A673 (cell line): Measurements from ENCODE around the gene CCDC27. TPM values are rescaled to one million over a fixed set of nuclear protein-coding genes. Genes with fewer than 3 reads are reported as not detected.

Experiments
- BruUV-seq: library from RNA; stranded (reverse); fragments of 400-500 nt; replicated peaks from 2 replicates; lab custom pipeline; 2021; lab: Mats Ljungman, UMichigan
- CTCF ChIA-PET: fragments of 300-600 bp; sonication (Branson Sonifier 250); formaldehyde crosslinking; loops from one replicate; lab custom pipeline; 2022; ENCODE audit warnings: antibody characterized with exemption; lab: Charles Lee
- POLR2A ChIA-PET: fragments of 300-600 bp; sonication (Branson Sonifier 250); formaldehyde crosslinking; loops from one replicate; lab custom pipeline; 2022; ENCODE audit warnings: antibody characterized with exemption; ENCODE audit not compliant: low non-redundant PET; lab: Charles Lee
- DNase-seq: peaks from one replicate; pipeline ENCODE4 v3.0.0-alpha.2; 2015; ENCODE audit warnings: low spot score
- H3K27ac ChIP-seq: fragments of 200-600 bp; sonication (generic); 2 replicates; pipeline ENCODE4 v1.5.1; 2016; ENCODE audit warnings: mixed run types, low read depth, mild to moderate bottlenecking, mixed read lengths, antibody characterized with exemption, low read length; ENCODE audit not compliant: poor library complexity, severe bottlenecking
- H3K27me3 ChIP-seq: fragments of 200-600 bp; sonication (generic); replicated peaks from 2 replicates; pipeline ENCODE4 v1.6.1; 2017; ENCODE audit warnings: mixed run types, low read depth, mild to moderate bottlenecking, mixed read lengths, antibody characterized with exemption, low read length; ENCODE audit not compliant: insufficient read depth, poor library complexity
- H3K36me3 ChIP-seq: fragments of 200-600 bp; sonication (generic); 2 replicates; pipeline ENCODE4 v1.6.1; 2016; ENCODE audit warnings: mixed run types, mild to moderate bottlenecking, mixed read lengths, antibody characterized with exemption, low read length; ENCODE audit not compliant: insufficient read depth, poor library complexity, severe bottlenecking
- H3K4me1 ChIP-seq: fragments of 200-600 bp; sonication (generic); 2 replicates; pipeline ENCODE4 v1.6.1; 2017; ENCODE audit warnings: mixed run types, mild to moderate bottlenecking, mixed read lengths, antibody characterized with exemption, low read length; ENCODE audit not compliant: insufficient read depth, poor library complexity, severe bottlenecking
- H3K4me3 ChIP-seq: fragments of 200-600 bp; sonication (generic); 2 replicates; pipeline ENCODE4 v1.5.1; 2016; ENCODE audit warnings: low read depth, mixed run types, mild to moderate bottlenecking, mixed read lengths, low read length; ENCODE audit not compliant: poor library complexity, severe bottlenecking
- H3K9me3 ChIP-seq: fragments of 200-600 bp; sonication (generic); 2 replicates; pipeline ENCODE4 v1.6.1; 2016; ENCODE audit warnings: mixed run types, low read depth, mild to moderate bottlenecking, mixed read lengths, antibody characterized with exemption, low read length; ENCODE audit not compliant: poor library complexity, severe bottlenecking
- CTCF ChIP-seq: fragments of 300-800, 200-600 bp; sonication (generic); conservative IDR thresholded peaks from 2 replicates; pipeline ENCODE4 v1.5.1; 2017; ENCODE audit warnings: low read depth, mild to moderate bottlenecking, antibody characterized with exemption, low read length, moderate library complexity, mixed read lengths
- EZH2 ChIP-seq: fragments of 200-600 bp; sonication (generic); IDR thresholded peaks from 2 replicates; pipeline ENCODE4 v1.6.1; 2017; ENCODE audit warnings: borderline replicate concordance, low read depth, mild to moderate bottlenecking, mixed read lengths, antibody characterized with exemption, low read length; ENCODE audit not compliant: poor library complexity, severe bottlenecking
- intact Hi-C: fragments of 100-400 bp; cut with micrococcal nuclease; formaldehyde crosslinking; loops from one replicate; pipeline ENCODE4 v1.10.0; 2022; ENCODE audit not compliant: unreplicated experiment
- total RNA-seq: library from RNA; stranded (reverse); gene quantifications from 2 replicates; pipeline ENCODE4 v1.2.3, GENCODE V29; 2021

The CCDC27 gene
- total RNA-seq, 1 experiment from 2014 or later, result not detected

GRCh38 chr1:3729594-3730542 is 22.4 kb upstream of the CCDC27 start:
- H3K4me1 ChIP-seq, result no peaks in the 10 kb centered on the region
- H3K36me3 ChIP-seq, result no peaks in the 10 kb centered on the region
- no peaks in the 10 kb centered on the region for H3K27me3 ChIP-seq
- H3K9me3 ChIP-seq, result no peaks in the 10 kb centered on the region
- intact Hi-C loops, result no loop called here
- TF ChIP-seq EZH2, result no peak
- TF ChIP-seq CTCF, result no peak
- no peak for DNase-seq
- ChIA-PET POLR2A (no interaction called here), CTCF (no interaction called here)
- H3K4me3 ChIP-seq, result no peak overlapping the region
- H3K27ac ChIP-seq, result no peak overlapping the region
- no TSS peak for BruUV-seq

GRCh38 chr1:3730543-3731247 is 21.6 kb upstream of the CCDC27 start:
- Histone ChIP-seq H3K4me3 (no peak overlapping the region), H3K27me3 (no peaks in the 10 kb centered on the region), H3K9me3 (no peaks in the 10 kb centered on the region), H3K36me3 (no peaks in the 10 kb centered on the region), H3K27ac (no peak overlapping the region), H3K4me1 (no peaks in the 10 kb centered on the region)
- intact Hi-C loops, result no loop called here
- POLR2A ChIA-PET, result no interaction called here
- no TSS peak for BruUV-seq
- CTCF ChIA-PET, result no interaction called here
- no peak for DNase-seq
- TF ChIP-seq EZH2, result no peak
- no peak for TF ChIP-seq CTCF

GRCh38 chr1:3731583-3732433 is 20.4 kb upstream of the CCDC27 start:
- no peak for DNase-seq
- BruUV-seq, result no TSS peak
- ChIA-PET POLR2A (no interaction called here), CTCF (no interaction called here)
- no peaks in the 10 kb centered on the region for H3K4me1 ChIP-seq
- no peaks in the 10 kb centered on the region for H3K9me3 ChIP-seq
- no peaks in the 10 kb centered on the region for H3K27me3 ChIP-seq
- intact Hi-C loops, result no loop called here
- no peak overlapping the region for H3K4me3 ChIP-seq
- TF ChIP-seq EZH2, result no peak
- TF ChIP-seq CTCF, result no peak
- H3K27ac ChIP-seq, result no peak overlapping the region
- no peaks in the 10 kb centered on the region for H3K36me3 ChIP-seq
